Ascending aorta (tissue), 2 donors: ENCODE measurements around the gene RAET1E. TPM values are rescaled to one million over a fixed set of nuclear protein-coding genes. Genes with fewer than 3 reads are reported as not detected.

Experiments used
- DNase-seq, 2 donors: peaks; one replicate each; pipeline ENCODE4 v3.0.0-alpha.2; 2019; ENCODE audit warnings: low spot score in 2 of 2
- H3K27ac ChIP-seq, 2 donors: fragments of 200-600 bp; sonication (generic); one replicate each; pipeline ENCODE4 v1.5.1; 2016 to 2017; ENCODE audit warnings: mild to moderate bottlenecking in 1 of 2
- H3K27me3 ChIP-seq: fragments of 200-600 bp; sonication (generic); one replicate; pipeline ENCODE4 v1.5.1; 2017
- H3K36me3 ChIP-seq, 2 donors: fragments of 200-600 bp; sonication (generic); one replicate each; pipeline ENCODE4 v1.5.1; 2016
- H3K4me1 ChIP-seq, 2 donors: fragments of 200-600 bp; sonication (generic); one replicate each; pipeline ENCODE4 v1.5.1; 2016 to 2017; ENCODE audit warnings: mild to moderate bottlenecking in 1 of 2
- H3K4me3 ChIP-seq, 2 donors: fragments of 200-600 bp; sonication (generic); one replicate each; pipeline ENCODE4 v1.5.1; 2016 to 2017; ENCODE audit warnings: mild to moderate bottlenecking in 1 of 2
- H3K9me3 ChIP-seq, 2 donors: fragments of 200-600 bp; sonication (generic); one replicate each; pipeline ENCODE4 v1.5.1; 2016
- intact Hi-C: fragments of 100-400 bp; cut with DNase I; formaldehyde crosslinking; loops from one replicate; pipeline ENCODE4 v1.15.1; 2023
- total RNA-seq: library from RNA; depleted of rRNA; stranded (reverse); fragments of >200 nt; gene quantifications from one replicate; pipeline ENCODE4 v1.1.0, GENCODE V29; 2016
- TF ChIP-seq, protein P1 (sequence below), 3 experiments: fragments of 200-600 bp in 2 of 3; fragments of 450-650 bp in 1 of 3; sonication (generic) in 2 of 3; IDR thresholded peaks; one replicate each; pipeline ENCODE4 v1.5.1; 2016 to 2019; ENCODE audit warnings: antibody characterized with exemption in 3 of 3, mild to moderate bottlenecking in 1 of 3, moderate library complexity in 1 of 3

The RAET1E gene
- total RNA-seq, 1 donor from 2014 or later: not detected

GRCh38 chr6:149859938-149860337 is 38.0 kb downstream of the RAET1E start:
- Histone ChIP-seq H3K36me3 (no peaks in the 10 kb centered on the region), H3K9me3 (no peaks in the 10 kb centered on the region), H3K27me3 (no peaks in the 10 kb centered on the region), H3K27ac (no peak overlapping the region), H3K4me1 (peaks cover 5 to 9% of the 10 kb centered on the region in 2 donors), H3K4me3 (no peak overlapping the region)
- TF ChIP-seq, protein P1, sequence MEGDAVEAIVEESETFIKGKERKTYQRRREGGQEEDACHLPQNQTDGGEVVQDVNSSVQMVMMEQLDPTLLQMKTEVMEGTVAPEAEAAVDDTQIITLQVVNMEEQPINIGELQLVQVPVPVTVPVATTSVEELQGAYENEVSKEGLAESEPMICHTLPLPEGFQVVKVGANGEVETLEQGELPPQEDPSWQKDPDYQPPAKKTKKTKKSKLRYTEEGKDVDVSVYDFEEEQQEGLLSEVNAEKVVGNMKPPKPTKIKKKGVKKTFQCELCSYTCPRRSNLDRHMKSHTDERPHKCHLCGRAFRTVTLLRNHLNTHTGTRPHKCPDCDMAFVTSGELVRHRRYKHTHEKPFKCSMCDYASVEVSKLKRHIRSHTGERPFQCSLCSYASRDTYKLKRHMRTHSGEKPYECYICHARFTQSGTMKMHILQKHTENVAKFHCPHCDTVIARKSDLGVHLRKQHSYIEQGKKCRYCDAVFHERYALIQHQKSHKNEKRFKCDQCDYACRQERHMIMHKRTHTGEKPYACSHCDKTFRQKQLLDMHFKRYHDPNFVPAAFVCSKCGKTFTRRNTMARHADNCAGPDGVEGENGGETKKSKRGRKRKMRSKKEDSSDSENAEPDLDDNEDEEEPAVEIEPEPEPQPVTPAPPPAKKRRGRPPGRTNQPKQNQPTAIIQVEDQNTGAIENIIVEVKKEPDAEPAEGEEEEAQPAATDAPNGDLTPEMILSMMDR (IDR thresholded peaks at IDR 0.05): no peak
- no peak for DNase-seq
- intact Hi-C loops: no loop called here

- TF ChIP-seq, protein P1 (IDR thresholded peaks at IDR 0.05): no peak
- DNase-seq: no peak
- Histone ChIP-seq H3K27me3 (no peaks in the 10 kb centered on the region), H3K4me3 (no peak overlapping the region), H3K9me3 (no peaks in the 10 kb centered on the region), H3K36me3 (no peaks in the 10 kb centered on the region), H3K4me1 (peaks cover under 1 to 4% of the 10 kb centered on the region in 2 donors), H3K27ac (no peak overlapping the region)
- intact Hi-C loops: no loop called here
Observed at GRCh38 chr6:149859368-149859767, 38.5 kb downstream of the RAET1E start.

- DNase-seq: no peak
- Histone ChIP-seq H3K27me3 (no peaks in the 10 kb centered on the region), H3K9me3 (no peaks in the 10 kb centered on the region), H3K36me3 (no peaks in the 10 kb centered on the region), H3K4me1 (peaks cover 0 to under 1% of the 10 kb centered on the region in 2 donors), H3K27ac (no peak overlapping the region), H3K4me3 (no peak overlapping the region)
- intact Hi-C loops: no loop called here
- TF ChIP-seq, protein P1 (IDR thresholded peaks at IDR 0.05): no peak
Observed at GRCh38 chr6:149857541-149857940, 40.4 kb downstream of the RAET1E start.

GRCh38 chr6:149856256-149856994 is 41.5 kb downstream of the RAET1E start:
- Histone ChIP-seq H3K27me3 (no peaks in the 10 kb centered on the region), H3K4me3 (no peak overlapping the region), H3K4me1 (no peaks in the 10 kb centered on the region), H3K27ac (no peak overlapping the region), H3K36me3 (no peaks in the 10 kb centered on the region), H3K9me3 (no peaks in the 10 kb centered on the region)
- TF ChIP-seq, protein P1 (IDR thresholded peaks at IDR 0.05): no peak
- intact Hi-C loops: no loop called here
- no peak for DNase-seq

GRCh38 chr6:149855741-149856140 is 42.2 kb downstream of the RAET1E start:
- Histone ChIP-seq H3K4me1 (no peaks in the 10 kb centered on the region), H3K27me3 (no peaks in the 10 kb centered on the region), H3K36me3 (no peaks in the 10 kb centered on the region), H3K27ac (no peak overlapping the region), H3K9me3 (no peaks in the 10 kb centered on the region), H3K4me3 (no peak overlapping the region)
- no peak for DNase-seq
- TF ChIP-seq, protein P1 (IDR thresholded peaks at IDR 0.05): no peak
- intact Hi-C loops: no loop called here
